Lung (tissue), 12 donors: ENCODE results near the gene MACROH2A2. TPM values are rescaled to one million over a fixed set of nuclear protein-coding genes. Genes with fewer than 3 reads are reported as not detected.

ENCODE experiments used
- ATAC-seq: fragments of 200-7000 bp; cut with Tn5 transposase; one replicate; pipeline ENCODE4 v1.9.1; 2020; ENCODE audit warnings: moderate number of reproducible peaks; ENCODE audit not compliant: insufficient read depth, low FRiP score
- DNase-seq, 3 donors: peaks; one replicate each; pipeline ENCODE4 v3.0.0-alpha.2; 2013 to 2017
- H3K27ac ChIP-seq, 2 donors: one replicate each; pipeline ENCODE4 v1.5.1; 2013; ENCODE audit warnings: mild to moderate bottlenecking in 2 of 2, moderate library complexity in 2 of 2, control low read depth in 1 of 2, inconsistent platforms in 1 of 2, low read depth in 1 of 2, low read length in 1 of 2
- H3K27me3 ChIP-seq, 3 donors: one replicate each; pipeline ENCODE4 v1.5.1; 2013; ENCODE audit warnings: low read length in 2 of 3; ENCODE audit not compliant: control insufficient read depth in 3 of 3, insufficient read depth in 3 of 3
- H3K36me3 ChIP-seq, 4 donors: one replicate each; pipeline ENCODE4 v1.5.1; 2013; ENCODE audit warnings: low read length in 4 of 4, mild to moderate bottlenecking in 1 of 4, moderate library complexity in 1 of 4; ENCODE audit not compliant: control insufficient read depth in 4 of 4, insufficient read depth in 4 of 4
- H3K4me1 ChIP-seq, 5 donors: one replicate each; pipeline ENCODE4 v1.5.1; 2013; ENCODE audit warnings: low read length in 5 of 5, mild to moderate bottlenecking in 2 of 5, moderate library complexity in 1 of 5; ENCODE audit not compliant: control insufficient read depth in 5 of 5, insufficient read depth in 5 of 5
- H3K4me3 ChIP-seq: one replicate; pipeline ENCODE4 v1.5.1; 2013; ENCODE audit warnings: mild to moderate bottlenecking, control low read depth, moderate library complexity
- H3K9ac ChIP-seq, 2 donors: one replicate each; pipeline ENCODE4 v1.5.1; 2013; ENCODE audit warnings: low read length in 2 of 2, control low read depth in 1 of 2; ENCODE audit not compliant: insufficient read depth in 1 of 2
- H3K9me3 ChIP-seq, 4 donors: one replicate each; pipeline ENCODE4 v1.5.1; 2013; ENCODE audit warnings: low read length in 3 of 4, mild to moderate bottlenecking in 1 of 4, moderate library complexity in 1 of 4; ENCODE audit not compliant: control insufficient read depth in 4 of 4, insufficient read depth in 3 of 4
- WGBS, 2 donors: extraction: QIAGEN DNeasy Blood & Tissue Kit; methylation state at CpG; one replicate each; pipeline ENCODE4 v1.1.7; 2013; 5-methylcytosine and 5-hydroxymethylcytosine counted together
- polyA plus RNA-seq, 2 donors: library from polyadenylated mRNA; stranded (reverse); fragments of 200-250 nt; gene quantifications; one replicate each; pipeline ENCODE4 v1.2.1, GENCODE V29; 2013
- total RNA-seq, 2 donors: library from RNA; depleted of rRNA in 1 of 2; stranded (reverse); fragments of >200 nt in 1 of 2; gene quantifications; one replicate each; pipeline ENCODE4 v1.2.1, GENCODE V29; 2014 to 2021
- TF ChIP-seq, protein P1 (sequence below): IDR thresholded peaks from 2 replicates; pipeline ENCODE4 v1.5.1; 2012; ENCODE audit warnings: mild to moderate bottlenecking; ENCODE audit errors: control extremely low read depth, extremely low read depth
- donor health status: control.
- donor health status: control.
- donor health status: Bipolar disorder and iron deficiency.
- donor health status: healthy.
- donor health status: DM: yes; HTN: yes; CAD: no.

The MACROH2A2 gene
- total and polyA plus RNA-seq, 4 donors = 5.7 to 19.3 (median 7.9) TPM

DNA sequence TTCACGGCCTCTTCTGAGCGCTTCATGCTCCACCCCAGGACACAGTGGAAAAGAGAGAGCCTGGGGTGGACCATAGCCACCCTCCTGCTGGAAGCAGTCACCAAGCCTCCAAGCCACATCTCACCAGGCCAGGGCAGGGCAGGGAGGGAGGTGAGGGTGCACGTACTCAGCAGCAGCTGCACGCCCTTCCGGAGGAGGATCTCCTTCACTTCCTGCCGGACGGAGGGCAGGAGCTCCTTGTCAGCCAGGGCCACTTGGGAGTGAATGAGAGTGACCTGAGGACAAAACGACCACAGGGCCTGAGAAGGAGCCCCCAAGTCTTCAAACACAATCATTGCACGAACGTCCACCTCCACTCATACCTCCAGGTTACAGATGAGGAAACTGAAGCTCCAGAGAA is 65.0 kb downstream of the MACROH2A2 start:
- ATAC-seq (no peak), DNase-seq (no peak)
- Histone ChIP-seq H3K36me3 (peaks cover 0 to 34% (median 4%) of the 10 kb centered on the region in 4 donors), H3K4me1 (no peaks in the 10 kb centered on the region), H3K27ac (no peak overlapping the region), H3K4me3 (no peak overlapping the region), H3K27me3 (no peaks in the 10 kb centered on the region), H3K9me3 (no peaks in the 10 kb centered on the region), H3K9ac (no peak overlapping the region)
- 76 to 91% methylated on average over 10 of the region's 10 CpGs for WGBS, 2 donors
- TF ChIP-seq, protein P1, sequence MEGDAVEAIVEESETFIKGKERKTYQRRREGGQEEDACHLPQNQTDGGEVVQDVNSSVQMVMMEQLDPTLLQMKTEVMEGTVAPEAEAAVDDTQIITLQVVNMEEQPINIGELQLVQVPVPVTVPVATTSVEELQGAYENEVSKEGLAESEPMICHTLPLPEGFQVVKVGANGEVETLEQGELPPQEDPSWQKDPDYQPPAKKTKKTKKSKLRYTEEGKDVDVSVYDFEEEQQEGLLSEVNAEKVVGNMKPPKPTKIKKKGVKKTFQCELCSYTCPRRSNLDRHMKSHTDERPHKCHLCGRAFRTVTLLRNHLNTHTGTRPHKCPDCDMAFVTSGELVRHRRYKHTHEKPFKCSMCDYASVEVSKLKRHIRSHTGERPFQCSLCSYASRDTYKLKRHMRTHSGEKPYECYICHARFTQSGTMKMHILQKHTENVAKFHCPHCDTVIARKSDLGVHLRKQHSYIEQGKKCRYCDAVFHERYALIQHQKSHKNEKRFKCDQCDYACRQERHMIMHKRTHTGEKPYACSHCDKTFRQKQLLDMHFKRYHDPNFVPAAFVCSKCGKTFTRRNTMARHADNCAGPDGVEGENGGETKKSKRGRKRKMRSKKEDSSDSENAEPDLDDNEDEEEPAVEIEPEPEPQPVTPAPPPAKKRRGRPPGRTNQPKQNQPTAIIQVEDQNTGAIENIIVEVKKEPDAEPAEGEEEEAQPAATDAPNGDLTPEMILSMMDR = no peak

DNA sequence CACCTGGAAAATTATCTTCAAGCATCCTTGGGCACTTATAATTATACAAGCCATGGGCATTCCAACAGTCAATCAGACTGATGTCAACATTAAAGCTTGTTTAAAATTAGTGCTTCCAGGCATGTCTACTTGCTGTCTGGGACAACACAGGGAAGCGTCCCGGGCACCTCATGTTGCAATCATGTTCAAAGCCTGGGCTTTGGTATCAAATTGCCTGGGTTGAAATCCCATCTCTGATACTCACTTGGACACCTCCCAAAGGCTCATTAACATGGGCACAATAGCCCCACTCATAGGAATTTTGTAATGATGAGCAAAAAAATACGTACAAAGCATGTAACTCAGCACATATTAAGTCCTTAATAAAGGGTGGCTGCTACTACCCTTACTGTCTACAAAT is 65.5 kb downstream of the MACROH2A2 start:
- H3K27me3 ChIP-seq = no peaks in the 10 kb centered on the region
- H3K4me3 ChIP-seq = no peak overlapping the region
- no peak for DNase-seq
- no peak overlapping the region for H3K27ac ChIP-seq
- H3K4me1 ChIP-seq = no peaks in the 10 kb centered on the region
- no peak for ATAC-seq
- TF ChIP-seq, protein P1 = no peak
- 87 to 92% methylated on average over 3 of the region's 3 CpGs for WGBS, 2 donors
- H3K9me3 ChIP-seq = no peaks in the 10 kb centered on the region
- no peak overlapping the region for H3K9ac ChIP-seq
- peaks cover 0 to 34% (median 4%) of the 10 kb centered on the region in 4 donors for H3K36me3 ChIP-seq

DNA sequence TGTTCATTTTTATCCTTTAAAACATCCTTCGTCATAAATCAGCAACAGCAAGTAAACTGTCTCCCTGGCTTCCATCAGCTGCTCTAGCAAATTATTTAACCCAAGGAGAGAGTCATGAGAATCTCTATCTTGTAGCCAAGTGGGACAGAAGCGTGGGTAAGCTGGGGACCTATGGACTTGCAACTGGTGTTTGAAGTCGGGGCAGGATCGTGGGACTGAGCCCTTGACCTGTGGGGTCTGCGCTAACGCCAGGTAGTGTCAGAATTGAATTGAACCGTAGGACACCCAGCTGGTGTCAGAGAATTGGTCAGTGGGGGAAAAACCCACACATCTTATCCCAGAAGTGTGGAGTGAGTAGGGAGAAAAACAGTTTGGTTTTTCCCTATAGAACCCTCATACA is 66.6 kb downstream of the MACROH2A2 start:
- no peaks in the 10 kb centered on the region for H3K4me1 ChIP-seq
- ATAC-seq (no peak), DNase-seq (no peak)
- no peaks in the 10 kb centered on the region for H3K27me3 ChIP-seq
- no peak overlapping the region for H3K4me3 ChIP-seq
- H3K27ac ChIP-seq = no peak overlapping the region
- H3K9me3 ChIP-seq = no peaks in the 10 kb centered on the region
- TF ChIP-seq, protein P1 = no peak
- 95 to 96% methylated on average over 7 of the region's 7 CpGs for WGBS, 2 donors
- peaks cover 0 to 30% (median 4%) of the 10 kb centered on the region in 4 donors for H3K36me3 ChIP-seq
- H3K9ac ChIP-seq = no peak overlapping the region

DNA sequence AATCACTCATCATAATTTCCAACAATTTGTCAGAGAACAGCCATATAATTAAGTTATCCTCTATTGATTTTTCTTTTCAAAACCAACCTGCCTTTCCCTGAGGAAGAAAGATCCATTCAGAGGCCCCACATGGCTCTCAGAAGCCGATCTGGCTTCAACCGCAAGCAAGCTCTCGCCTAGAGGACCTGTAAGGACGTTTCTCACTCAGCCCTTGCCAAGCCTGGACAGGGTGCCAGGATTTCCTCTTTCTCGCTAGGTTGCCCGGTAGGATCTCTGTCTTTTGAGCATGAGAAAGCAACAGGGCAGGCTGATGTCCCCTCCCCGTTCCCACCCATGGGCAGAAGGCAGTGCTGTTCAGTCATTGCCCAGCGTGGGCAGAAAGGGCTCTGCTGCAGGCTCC is 67.0 kb downstream of the MACROH2A2 start:
- Histone ChIP-seq H3K36me3 (peaks cover 0 to 29% (median 4%) of the 10 kb centered on the region in 4 donors), H3K27ac (no peak overlapping the region), H3K27me3 (no peaks in the 10 kb centered on the region), H3K9me3 (no peaks in the 10 kb centered on the region), H3K9ac (no peak overlapping the region), H3K4me3 (no peak overlapping the region), H3K4me1 (no peaks in the 10 kb centered on the region)
- 78 to 83% methylated on average over 8 of the region's 8 CpGs for WGBS, 2 donors
- ATAC-seq (no peak), DNase-seq (no peak)
- TF ChIP-seq, protein P1 = no peak
